ENCODE data around the gene VPS13D. TPM values are rescaled to one million over a fixed set of nuclear protein-coding genes. Genes with fewer than 3 reads are reported as not detected.

The VPS13D gene
- total RNA-seq, 2 donors from 2014 or later: 54.3 to 56.0 TPM

DNA sequence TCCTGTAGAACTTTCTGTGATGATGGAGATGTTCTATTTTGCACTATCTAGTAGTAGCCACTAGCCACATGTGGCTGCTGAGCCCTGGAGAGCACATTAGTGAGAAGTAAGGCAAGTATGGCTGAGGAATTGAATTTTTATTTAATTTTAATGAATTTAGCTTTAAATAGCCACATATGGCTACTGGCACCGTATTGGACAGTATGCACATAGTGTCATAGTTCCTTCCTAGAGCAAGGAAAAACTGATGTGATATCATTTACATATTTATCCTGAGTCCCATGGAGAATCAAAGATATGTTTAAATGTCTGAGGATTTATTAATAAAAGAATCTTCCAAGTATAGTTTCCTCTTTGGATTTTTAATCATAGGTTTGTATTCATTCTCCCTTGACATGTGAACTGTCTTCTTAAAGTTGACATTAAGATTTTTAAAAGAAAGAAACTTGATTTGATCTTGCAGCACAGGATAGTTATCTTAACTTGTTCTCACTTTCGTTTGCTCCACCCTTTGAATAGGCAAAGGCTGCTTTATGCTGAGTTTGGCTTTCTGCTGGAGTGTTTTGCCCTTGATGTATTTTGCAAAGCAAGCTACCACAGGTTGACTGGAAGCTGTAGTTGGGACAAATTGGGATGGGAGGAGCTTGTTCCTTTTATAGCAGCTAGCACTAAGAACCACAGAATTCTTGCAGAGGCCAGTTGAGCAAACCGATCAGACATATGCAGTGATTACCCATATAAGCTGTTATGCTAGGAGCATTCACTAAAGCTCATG is 129.7 kb downstream of the VPS13D start:
- H3K4me3 ChIP-seq: no peak overlapping the region
- no peak overlapping the region for H3K27ac ChIP-seq
- no peaks in the 10 kb centered on the region for H3K4me1 ChIP-seq
- H3K9ac ChIP-seq (ENCODE audit: low read depth in 2 of 2, low read length in 2 of 2): no peak overlapping the region
- intact Hi-C loops (cut with DNase I): no loop called here
- TF ChIP-seq, protein P1, sequence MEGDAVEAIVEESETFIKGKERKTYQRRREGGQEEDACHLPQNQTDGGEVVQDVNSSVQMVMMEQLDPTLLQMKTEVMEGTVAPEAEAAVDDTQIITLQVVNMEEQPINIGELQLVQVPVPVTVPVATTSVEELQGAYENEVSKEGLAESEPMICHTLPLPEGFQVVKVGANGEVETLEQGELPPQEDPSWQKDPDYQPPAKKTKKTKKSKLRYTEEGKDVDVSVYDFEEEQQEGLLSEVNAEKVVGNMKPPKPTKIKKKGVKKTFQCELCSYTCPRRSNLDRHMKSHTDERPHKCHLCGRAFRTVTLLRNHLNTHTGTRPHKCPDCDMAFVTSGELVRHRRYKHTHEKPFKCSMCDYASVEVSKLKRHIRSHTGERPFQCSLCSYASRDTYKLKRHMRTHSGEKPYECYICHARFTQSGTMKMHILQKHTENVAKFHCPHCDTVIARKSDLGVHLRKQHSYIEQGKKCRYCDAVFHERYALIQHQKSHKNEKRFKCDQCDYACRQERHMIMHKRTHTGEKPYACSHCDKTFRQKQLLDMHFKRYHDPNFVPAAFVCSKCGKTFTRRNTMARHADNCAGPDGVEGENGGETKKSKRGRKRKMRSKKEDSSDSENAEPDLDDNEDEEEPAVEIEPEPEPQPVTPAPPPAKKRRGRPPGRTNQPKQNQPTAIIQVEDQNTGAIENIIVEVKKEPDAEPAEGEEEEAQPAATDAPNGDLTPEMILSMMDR (IDR thresholded peaks at IDR 0.05): no peak
- peaks cover 6% of the 10 kb centered on the region for H3K36me3 ChIP-seq
- H3K27me3 ChIP-seq: no peaks in the 10 kb centered on the region
- H3K9me3 ChIP-seq: no peaks in the 10 kb centered on the region
- DNase-seq: no peak

DNA sequence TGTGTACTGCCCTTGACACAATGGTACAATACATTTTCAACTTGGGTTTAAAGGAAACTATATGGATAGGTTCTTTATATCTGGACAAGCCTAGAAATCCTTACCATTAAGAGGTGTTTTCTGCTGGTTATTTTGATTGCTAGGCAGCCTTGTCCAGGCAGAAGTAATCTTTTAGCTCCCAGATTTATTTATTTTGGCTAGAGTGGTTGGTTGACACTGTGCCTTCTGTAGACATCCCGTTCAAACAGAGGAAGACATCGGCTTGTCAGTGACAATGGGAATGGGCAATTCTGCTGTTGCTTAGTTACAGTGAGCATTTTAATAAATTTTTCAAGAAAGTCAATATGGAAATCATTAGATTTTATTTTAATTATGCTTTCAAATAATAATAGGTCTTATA is 138.8 kb downstream of the VPS13D start:
- Histone ChIP-seq H3K9me3 (no peaks in the 10 kb centered on the region), H3K4me3 (no peak overlapping the region), H3K9ac (ENCODE audit: low read depth in 2 of 2, low read length in 2 of 2) (no peak overlapping the region), H3K27ac (no peak overlapping the region), H3K27me3 (no peaks in the 10 kb centered on the region), H3K36me3 (no peaks in the 10 kb centered on the region), H3K4me1 (no peaks in the 10 kb centered on the region)
- intact Hi-C loops (cut with DNase I): no loop called here
- TF ChIP-seq, protein P1 (IDR thresholded peaks at IDR 0.05): no peak
- DNase-seq: no peak

DNA sequence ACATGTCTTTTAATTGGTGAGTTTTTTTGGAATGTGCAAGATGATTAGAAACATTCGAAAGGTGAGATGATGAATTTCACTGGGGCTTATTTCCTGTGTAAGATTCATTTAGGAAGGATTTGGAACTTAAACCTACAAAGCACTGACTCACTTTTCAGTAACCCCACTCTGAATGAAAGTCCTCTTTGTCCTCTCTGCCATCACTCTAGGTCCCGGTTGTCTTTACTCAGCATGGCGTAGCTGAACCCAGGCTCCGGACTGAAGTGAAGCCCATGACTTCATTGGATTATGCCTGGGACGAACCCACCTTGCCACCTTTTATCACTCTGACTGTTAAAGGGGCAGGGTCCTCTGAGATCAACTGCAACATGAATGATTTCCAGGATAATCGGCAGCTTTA is 139.4 kb downstream of the VPS13D start:
- Histone ChIP-seq H3K9ac (ENCODE audit: low read depth in 2 of 2, low read length in 2 of 2) (no peak overlapping the region), H3K4me1 (no peaks in the 10 kb centered on the region), H3K4me3 (no peak overlapping the region), H3K36me3 (no peaks in the 10 kb centered on the region), H3K27me3 (no peaks in the 10 kb centered on the region), H3K27ac (no peak overlapping the region), H3K9me3 (no peaks in the 10 kb centered on the region)
- no peak for DNase-seq
- intact Hi-C loops (cut with DNase I): no loop called here
- TF ChIP-seq, protein P1 (IDR thresholded peaks at IDR 0.05): no peak

DNA sequence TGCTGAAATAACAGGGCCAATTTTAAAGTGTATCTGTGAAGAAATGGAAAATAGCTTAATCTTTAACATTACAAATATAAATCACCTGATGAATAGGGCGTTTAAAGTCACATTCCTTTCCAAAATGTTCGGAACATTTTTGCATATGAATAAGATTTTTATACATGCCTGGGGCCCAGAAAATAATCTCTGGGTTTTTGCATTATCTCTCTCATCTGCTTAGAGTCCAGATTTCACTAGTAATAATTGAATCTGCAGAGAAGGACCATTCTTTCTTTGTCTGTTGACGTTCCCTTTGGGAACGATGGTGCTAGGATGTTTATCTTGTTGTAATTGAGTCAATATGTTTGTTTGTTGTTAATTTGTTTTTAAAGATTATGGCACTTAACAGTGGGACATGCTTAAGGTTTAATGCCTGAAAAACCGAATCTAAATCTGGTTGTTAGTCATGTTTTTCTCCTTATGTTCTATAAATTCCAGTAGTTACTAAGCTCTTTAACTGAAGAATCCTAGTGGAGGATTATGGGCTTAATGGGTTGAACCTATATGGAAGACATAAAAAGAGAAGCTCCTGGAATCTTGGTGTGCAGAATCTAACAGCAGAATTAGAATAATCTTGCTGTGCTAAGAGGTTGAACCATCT is 140.6 kb downstream of the VPS13D start:
- TF ChIP-seq, protein P1 (IDR thresholded peaks at IDR 0.05): no peak
- no peak for DNase-seq

DNA sequence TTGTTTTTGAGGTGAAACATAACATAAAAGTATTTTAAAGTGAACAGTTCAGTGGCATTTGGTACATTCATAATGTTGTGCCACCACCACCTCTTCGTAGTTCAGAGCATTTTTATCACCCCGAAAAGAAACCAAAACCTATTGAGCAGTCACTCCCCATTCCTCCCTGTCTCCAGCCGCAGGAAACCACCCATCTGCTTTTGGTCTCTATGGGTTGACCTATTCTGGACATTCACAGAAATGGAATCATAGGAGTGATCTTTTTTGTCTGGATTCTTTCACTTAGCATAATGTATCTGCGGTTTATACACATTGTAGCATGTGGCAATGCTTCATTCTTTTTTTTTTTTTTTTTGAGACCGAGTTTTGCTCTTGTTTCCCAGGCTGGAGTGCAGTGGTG is 141.2 kb downstream of the VPS13D start:
- no peaks in the 10 kb centered on the region for H3K36me3 ChIP-seq
- intact Hi-C loops (cut with DNase I): no loop called here

More for the DNA sequence above, 140.6 kb downstream of the VPS13D start:
- no peaks in the 10 kb centered on the region for H3K36me3 ChIP-seq
- intact Hi-C loops (cut with DNase I): no loop called here
- H3K4me1 ChIP-seq: no peaks in the 10 kb centered on the region
- H3K9me3 ChIP-seq: no peaks in the 10 kb centered on the region
- no peak overlapping the region for H3K4me3 ChIP-seq
- H3K9ac ChIP-seq (ENCODE audit: low read depth in 2 of 2, low read length in 2 of 2): no peak overlapping the region
- H3K27me3 ChIP-seq: no peaks in the 10 kb centered on the region
- H3K27ac ChIP-seq: no peak overlapping the region

More for the DNA sequence above, 141.2 kb downstream of the VPS13D start:
- TF ChIP-seq, protein P1 (IDR thresholded peaks at IDR 0.05): no peak
- peaks cover 2% of the 10 kb centered on the region for H3K4me1 ChIP-seq
- no peaks in the 10 kb centered on the region for H3K9me3 ChIP-seq
- H3K4me3 ChIP-seq: no peak overlapping the region
- no peak overlapping the region for H3K27ac ChIP-seq
- no peaks in the 10 kb centered on the region for H3K27me3 ChIP-seq
- no peak overlapping the region for H3K9ac ChIP-seq (ENCODE audit: low read depth in 2 of 2, low read length in 2 of 2)
- no peak for DNase-seq

All from colonic mucosa (tissue), 4 donors.